Measurements from ENCODE around the gene SRGAP3.

The SRGAP3 gene

DNA sequence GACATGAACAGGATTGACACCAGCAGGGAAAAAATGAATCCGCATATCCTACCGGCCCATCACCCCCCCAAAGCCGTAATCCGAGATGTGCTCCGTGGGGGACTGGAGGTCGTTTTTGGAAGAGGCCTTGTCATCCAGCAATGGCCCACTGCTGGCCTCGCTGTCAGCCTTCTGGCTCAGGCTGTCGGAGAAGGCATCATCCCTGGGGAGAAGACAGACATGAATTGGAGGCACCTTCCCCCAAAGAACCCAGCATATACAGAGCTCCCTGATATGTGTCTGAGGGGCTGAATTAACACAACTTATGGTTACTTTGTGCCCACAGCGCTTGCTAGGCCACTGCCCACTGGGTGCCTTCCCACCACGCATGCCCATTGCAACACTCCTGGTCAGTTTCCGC lies 256.6 kb downstream of the SRGAP3 start:
- no peak overlapping the region for H3K9ac ChIP-seq (ENCODE audit: low read depth, low read length, poor library complexity, severe bottlenecking)
- TF ChIP-seq, protein P1, sequence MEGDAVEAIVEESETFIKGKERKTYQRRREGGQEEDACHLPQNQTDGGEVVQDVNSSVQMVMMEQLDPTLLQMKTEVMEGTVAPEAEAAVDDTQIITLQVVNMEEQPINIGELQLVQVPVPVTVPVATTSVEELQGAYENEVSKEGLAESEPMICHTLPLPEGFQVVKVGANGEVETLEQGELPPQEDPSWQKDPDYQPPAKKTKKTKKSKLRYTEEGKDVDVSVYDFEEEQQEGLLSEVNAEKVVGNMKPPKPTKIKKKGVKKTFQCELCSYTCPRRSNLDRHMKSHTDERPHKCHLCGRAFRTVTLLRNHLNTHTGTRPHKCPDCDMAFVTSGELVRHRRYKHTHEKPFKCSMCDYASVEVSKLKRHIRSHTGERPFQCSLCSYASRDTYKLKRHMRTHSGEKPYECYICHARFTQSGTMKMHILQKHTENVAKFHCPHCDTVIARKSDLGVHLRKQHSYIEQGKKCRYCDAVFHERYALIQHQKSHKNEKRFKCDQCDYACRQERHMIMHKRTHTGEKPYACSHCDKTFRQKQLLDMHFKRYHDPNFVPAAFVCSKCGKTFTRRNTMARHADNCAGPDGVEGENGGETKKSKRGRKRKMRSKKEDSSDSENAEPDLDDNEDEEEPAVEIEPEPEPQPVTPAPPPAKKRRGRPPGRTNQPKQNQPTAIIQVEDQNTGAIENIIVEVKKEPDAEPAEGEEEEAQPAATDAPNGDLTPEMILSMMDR (conservative IDR thresholded peaks at IDR 0.05; ENCODE audit: low read length), result no peak
- no peak for TF ChIP-seq EZH2phosphoT487 (IDR thresholded peaks at IDR 0.05; ENCODE audit: borderline replicate concordance)
- H3K4me1 ChIP-seq (ENCODE audit: insufficient read depth, low read length, poor library complexity, severe bottlenecking), result no peaks in the 10 kb centered on the region
- no peaks in the 10 kb centered on the region for H3K27me3 ChIP-seq (ENCODE audit: insufficient read depth, low read length, poor library complexity, severe bottlenecking)
- no peak overlapping the region for H3K4me3 ChIP-seq (ENCODE audit: low read length, poor library complexity, severe bottlenecking)
- no peak overlapping the region for H3K4me2 ChIP-seq (ENCODE audit: low read depth, low read length, poor library complexity, severe bottlenecking)
- H3K36me3 ChIP-seq (ENCODE audit: insufficient read depth, low read length), result no peaks in the 10 kb centered on the region; the same call in 1 of the 2 replicates
- no peaks in the 10 kb centered on the region for H3K79me2 ChIP-seq (ENCODE audit: insufficient read depth, low read length)
- H3K9me2 ChIP-seq (replicated peaks; ENCODE audit: low read depth, low read length), result no peaks in the 10 kb centered on the region
- H2AFZ ChIP-seq (ENCODE audit: low read length), result no peak overlapping the region
- no peaks in the 10 kb centered on the region for H3F3A ChIP-seq (ENCODE audit: low read depth)
- no peaks in the 10 kb centered on the region for H3K9me3 ChIP-seq (ENCODE audit: insufficient read depth, low read depth, low read length)
- H4K20me1 ChIP-seq (ENCODE audit: insufficient read depth, low read length, poor library complexity, severe bottlenecking), result no peaks in the 10 kb centered on the region

DNA sequence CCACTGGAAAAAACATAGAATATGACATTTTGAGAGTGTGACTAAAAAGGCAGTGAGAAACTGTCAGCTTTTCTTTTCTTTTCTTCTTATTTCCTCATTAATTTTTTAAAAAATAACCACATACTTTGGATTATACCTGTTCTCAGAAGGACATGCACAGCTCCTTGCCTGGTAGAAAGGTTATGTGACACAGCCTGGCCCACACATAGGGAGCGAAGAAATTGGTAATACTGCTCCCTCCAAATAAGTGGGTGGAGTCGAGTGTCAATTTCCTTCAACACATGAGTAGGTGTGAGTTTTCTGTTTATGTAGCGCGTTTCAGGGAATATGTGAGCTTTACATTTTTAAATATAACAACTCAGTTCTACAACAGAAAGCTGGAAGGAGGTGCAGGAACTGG lies 257.2 kb downstream of the SRGAP3 start:
- Histone ChIP-seq H3K9ac (ENCODE audit: low read depth, low read length, poor library complexity, severe bottlenecking) (no peak overlapping the region), H3K4me2 (ENCODE audit: low read depth, low read length, poor library complexity, severe bottlenecking) (no peak overlapping the region), H3K36me3 (ENCODE audit: insufficient read depth, low read length) (no peaks in the 10 kb centered on the region; the same call in 1 of the 2 replicates), H3K79me2 (ENCODE audit: insufficient read depth, low read length) (no peaks in the 10 kb centered on the region), H3K27me3 (ENCODE audit: insufficient read depth, low read length, poor library complexity, severe bottlenecking) (no peaks in the 10 kb centered on the region), H3K4me3 (ENCODE audit: low read length, poor library complexity, severe bottlenecking) (no peak overlapping the region), H3K9me2 (replicated peaks; ENCODE audit: low read depth, low read length) (no peaks in the 10 kb centered on the region), H3F3A (ENCODE audit: low read depth) (no peaks in the 10 kb centered on the region), H2AFZ (ENCODE audit: low read length) (no peak overlapping the region), H3K4me1 (ENCODE audit: insufficient read depth, low read length, poor library complexity, severe bottlenecking) (no peaks in the 10 kb centered on the region), H3K9me3 (ENCODE audit: insufficient read depth, low read depth, low read length) (no peaks in the 10 kb centered on the region), H4K20me1 (ENCODE audit: insufficient read depth, low read length, poor library complexity, severe bottlenecking) (no peaks in the 10 kb centered on the region)
- TF ChIP-seq, protein P1 (conservative IDR thresholded peaks at IDR 0.05; ENCODE audit: low read length), result no peak
- TF ChIP-seq EZH2phosphoT487 (IDR thresholded peaks at IDR 0.05; ENCODE audit: borderline replicate concordance), result no peak

DNA sequence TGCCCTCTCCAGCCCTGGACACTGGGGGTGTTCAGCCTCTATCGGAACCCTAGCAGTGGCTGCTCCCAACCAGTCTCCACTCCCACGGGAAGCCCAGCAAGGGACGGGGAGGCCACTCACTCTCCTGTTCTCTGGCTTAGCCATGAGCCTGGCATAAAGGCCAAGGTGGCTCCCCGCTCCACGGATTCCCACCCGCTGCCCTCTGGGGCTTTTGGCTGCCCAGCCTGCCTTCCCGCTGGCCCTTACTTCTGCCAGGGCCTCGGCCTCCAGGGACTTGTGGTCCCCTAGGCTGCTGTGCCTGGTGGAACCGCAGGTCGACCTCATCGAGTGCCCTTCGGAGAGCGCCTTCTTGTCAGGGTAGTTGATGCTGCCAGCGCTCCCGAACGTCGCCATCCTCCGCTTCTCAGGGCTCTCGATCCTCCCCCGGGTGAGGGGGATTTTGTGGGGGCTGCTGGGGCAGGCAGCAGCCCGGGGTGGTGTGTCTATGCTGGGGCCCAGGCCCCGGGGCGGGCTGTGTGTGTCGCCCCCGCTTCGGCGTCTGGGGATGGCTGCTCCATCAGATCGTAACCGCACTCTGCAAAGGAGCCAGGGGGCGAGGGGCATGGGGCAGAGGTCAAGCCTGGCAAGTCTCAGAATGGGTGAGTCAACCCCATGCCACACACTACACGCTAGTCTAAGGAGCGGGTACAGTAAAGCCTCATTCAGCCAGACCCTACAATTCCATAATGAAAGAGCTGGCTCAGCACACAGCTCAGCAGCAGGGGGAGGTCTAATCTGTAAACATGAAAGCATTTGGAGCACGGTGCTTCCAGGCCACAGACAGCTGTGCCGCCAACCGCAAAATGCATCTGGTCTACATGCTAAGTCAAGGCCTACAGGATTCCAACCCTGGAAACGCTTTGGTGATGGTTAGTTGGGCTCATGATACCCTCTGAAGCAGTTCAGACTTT lies 258.9 kb downstream of the SRGAP3 start:
- no peaks in the 10 kb centered on the region for H3K9me2 ChIP-seq (replicated peaks; ENCODE audit: low read depth, low read length)
- no peak overlapping the region for H3K4me3 ChIP-seq (ENCODE audit: low read length, poor library complexity, severe bottlenecking)
- no peaks in the 10 kb centered on the region for H3K9me3 ChIP-seq (ENCODE audit: insufficient read depth, low read depth, low read length)
- no peak overlapping the region for H3K9ac ChIP-seq (ENCODE audit: low read depth, low read length, poor library complexity, severe bottlenecking)
- no peaks in the 10 kb centered on the region for H3K27me3 ChIP-seq (ENCODE audit: insufficient read depth, low read length, poor library complexity, severe bottlenecking)
- no peaks in the 10 kb centered on the region; the same call in 1 of the 2 replicates for H3K36me3 ChIP-seq (ENCODE audit: insufficient read depth, low read length)
- no peak overlapping the region for H3K4me2 ChIP-seq (ENCODE audit: low read depth, low read length, poor library complexity, severe bottlenecking)
- no peaks in the 10 kb centered on the region for H3K4me1 ChIP-seq (ENCODE audit: insufficient read depth, low read length, poor library complexity, severe bottlenecking)
- H3K79me2 ChIP-seq (ENCODE audit: insufficient read depth, low read length), result no peaks in the 10 kb centered on the region
- no peak for TF ChIP-seq EZH2phosphoT487 (IDR thresholded peaks at IDR 0.05; ENCODE audit: borderline replicate concordance)
- TF ChIP-seq, protein P1 (conservative IDR thresholded peaks at IDR 0.05; ENCODE audit: low read length), result no peak
- no peaks in the 10 kb centered on the region for H4K20me1 ChIP-seq (ENCODE audit: insufficient read depth, low read length, poor library complexity, severe bottlenecking)
- no peak overlapping the region for H2AFZ ChIP-seq (ENCODE audit: low read length)
- H3F3A ChIP-seq (ENCODE audit: low read depth), result no peaks in the 10 kb centered on the region

All from Loucy (cell line).